Cardiac septum (tissue), 1 donor: Measurements from ENCODE around the gene MT1B. TPM values are rescaled to one million over a fixed set of nuclear protein-coding genes. Genes with fewer than 3 reads are reported as not detected.

Source experiments
- DNase-seq: peaks from one replicate; pipeline ENCODE4 v3.0.0-alpha.2; 2020; ENCODE audit warnings: low spot score
- intact Hi-C: fragments of 100-400 bp; cut with DNase I; formaldehyde crosslinking; loops from one replicate; pipeline ENCODE4 v1.14.0; 2022
- total RNA-seq: library from RNA; stranded (reverse); fragmentation: NEBNext Ultra II Directional; extraction: Animal tissue kit (Norgen Biotek cat#: 25700); gene quantifications from one replicate; pipeline ENCODE4 v1.2.1, GENCODE V29; 2021
- donor health status: DM: no; HTN: no; CAD: no.

MT1B gene
- total RNA-seq, 1 donor from 2014 or later = not detected

DNA sequence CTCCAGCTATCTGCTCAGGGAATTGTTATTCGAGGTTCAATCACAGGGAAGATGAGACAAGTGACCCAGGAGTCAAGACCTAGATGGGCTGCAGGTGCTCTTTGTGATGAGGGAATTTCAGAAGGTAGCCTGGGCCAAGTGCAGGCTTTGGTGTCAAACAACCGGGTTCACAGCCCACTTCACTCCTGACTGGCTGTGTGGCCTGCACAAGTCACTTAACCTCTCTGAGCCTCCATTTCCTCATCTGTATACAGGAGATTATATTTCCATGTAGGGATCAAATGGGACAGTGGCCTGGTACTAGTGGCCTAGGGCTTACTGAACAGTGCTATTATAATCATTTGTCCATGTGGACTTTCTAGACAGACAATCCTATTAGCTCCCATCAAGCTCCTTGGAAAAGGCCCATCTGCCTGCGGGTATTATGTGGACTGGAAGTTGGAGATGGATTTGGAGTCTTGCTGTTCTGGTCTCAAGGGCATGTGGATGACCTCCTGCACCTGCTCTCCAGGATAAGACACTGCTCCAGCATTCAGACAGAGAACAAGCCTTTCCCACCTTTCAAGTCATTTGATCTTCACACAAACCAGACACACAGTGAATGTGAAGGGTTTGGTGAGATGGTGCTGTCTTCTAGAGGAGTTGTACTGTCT is 27.5 kb downstream of the MT1B start:
- intact Hi-C loops = no loop called here
- no peak for DNase-seq

DNA sequence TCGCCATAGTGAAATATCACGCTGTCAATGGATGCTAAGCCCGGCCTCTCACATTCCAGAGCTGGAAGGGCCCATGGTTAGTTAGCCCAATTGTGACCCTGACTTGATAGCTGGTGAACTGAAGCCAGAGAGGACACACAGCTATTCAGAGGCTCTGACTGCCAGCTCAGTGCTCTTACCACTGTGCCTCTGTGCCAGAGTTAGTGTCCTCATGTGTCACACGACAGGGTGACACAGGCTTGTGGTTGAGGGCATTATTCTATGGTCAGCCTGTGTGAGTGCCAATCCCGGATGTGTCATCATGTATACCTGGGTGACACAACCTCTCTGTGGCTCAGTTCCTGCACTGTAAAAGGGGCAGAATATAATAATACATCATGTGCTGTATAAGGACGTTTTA is 28.1 kb downstream of the MT1B start:
- DNase-seq = no peak
- intact Hi-C loops = no loop called here

- DNase-seq = peak; percentile 95
- intact Hi-C loops = loop anchor here (2.0 kb wide), 1 partner anchor 73 kb away; the partner anchor contains the start of gene MT2A
These were observed 30.4 kb downstream of the MT1B start, which contains the start of gene MT1X for GRCh38 chr16:56681939-56682702. Gene MT1X (plus strand): TSS chr16:56682470. CDS start chr16:56682541, 71 bp downstream.

- no peak for DNase-seq
- intact Hi-C loops = loop anchor here (2.0 kb wide), 1 partner anchor 74 kb away; the partner anchor contains the start of gene MT2A
These were observed 31.2 kb downstream of the MT1B start for GRCh38 chr16:56682703-56683397.

GRCh38 chr16:56683424-56684172 is 31.9 kb downstream of the MT1B start:
- no peak for DNase-seq
- intact Hi-C loops = loop anchor here (2.0 kb wide), 1 partner anchor 75 kb away; the partner anchor contains the start of gene MT2A

DNA sequence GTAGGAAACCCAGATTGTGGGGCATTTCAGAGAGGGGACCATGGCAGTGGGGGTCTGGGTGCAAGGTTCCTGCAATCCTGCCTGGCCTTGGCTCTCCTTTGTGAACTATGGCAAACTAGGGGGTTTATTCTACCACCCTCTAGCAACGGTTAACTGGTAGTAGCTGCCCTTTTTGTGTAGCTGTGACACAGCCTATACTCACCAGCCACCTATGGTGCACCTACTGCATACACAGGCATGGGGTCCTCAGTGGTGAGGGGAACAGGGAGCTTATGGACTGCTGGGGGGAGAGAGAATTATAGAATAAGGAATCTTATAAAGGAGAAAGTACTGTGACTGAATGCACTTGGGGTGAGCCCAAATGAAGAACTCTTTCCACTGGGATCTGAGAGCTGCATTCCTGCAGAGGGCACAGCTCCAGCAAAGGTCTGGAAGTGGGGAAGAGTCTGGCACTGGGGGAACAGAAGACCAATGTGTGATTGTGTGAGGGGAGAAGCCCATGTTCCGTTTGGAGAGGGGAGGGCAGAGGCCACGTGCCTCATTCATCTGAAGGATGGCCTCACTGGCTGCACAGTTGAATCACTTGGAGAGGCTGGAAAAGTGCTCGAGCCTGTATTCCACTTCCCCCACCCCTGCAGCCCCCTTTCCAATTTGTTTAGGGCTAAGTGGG is 32.7 kb downstream of the MT1B start:
- intact Hi-C loops = no loop called here

GRCh38 chr16:56684926-56685590 is 33.4 kb downstream of the MT1B start:
- DNase-seq = no peak
- intact Hi-C loops = no loop called here

More for the DNA sequence above, 32.7 kb downstream of the MT1B start:
- DNase-seq = no peak

DNA sequence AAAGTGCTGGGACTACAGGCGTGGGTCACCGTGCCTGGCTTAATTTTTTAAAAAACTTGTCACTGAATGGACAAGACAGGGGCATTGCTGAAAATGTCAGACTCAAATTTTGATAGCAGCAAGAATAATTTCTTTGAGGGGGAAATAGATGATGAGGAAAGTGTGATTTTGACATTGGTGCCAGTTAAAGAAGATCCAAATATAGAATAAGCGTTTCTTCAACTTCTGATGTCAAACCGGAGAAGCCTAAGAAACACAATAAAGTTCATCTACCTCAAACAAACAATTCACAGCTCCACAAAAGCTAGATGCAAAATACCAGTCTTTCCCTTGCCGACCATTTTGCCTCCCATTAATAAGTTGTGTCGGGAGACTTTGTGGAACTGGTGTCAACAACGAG is 35.1 kb downstream of the MT1B start:
- DNase-seq = no peak
- intact Hi-C loops = no loop called here

DNA sequence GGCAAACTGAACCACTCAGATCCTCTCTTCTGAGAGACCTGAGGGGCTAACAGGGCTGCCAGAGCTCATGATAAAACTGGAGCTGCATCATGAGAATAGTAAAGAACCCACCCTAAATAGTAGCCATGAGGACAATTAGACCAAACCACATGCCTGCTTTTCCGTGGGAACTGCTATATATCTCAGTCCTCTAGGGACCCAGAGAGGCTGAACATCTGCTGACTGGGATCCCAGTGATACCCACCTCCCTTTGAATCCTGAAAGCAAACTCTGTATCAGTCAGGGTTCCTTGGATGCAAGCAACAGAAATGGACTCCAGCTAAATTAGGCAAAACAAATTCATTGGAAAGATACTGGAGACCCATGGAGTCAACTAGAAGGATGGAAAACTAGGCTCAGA is 37.1 kb downstream of the MT1B start:
- intact Hi-C loops = no loop called here
- no peak for DNase-seq

GRCh38 chr16:56689171-56689570 is 37.5 kb downstream of the MT1B start:
- DNase-seq = no peak
- intact Hi-C loops = no loop called here

DNA sequence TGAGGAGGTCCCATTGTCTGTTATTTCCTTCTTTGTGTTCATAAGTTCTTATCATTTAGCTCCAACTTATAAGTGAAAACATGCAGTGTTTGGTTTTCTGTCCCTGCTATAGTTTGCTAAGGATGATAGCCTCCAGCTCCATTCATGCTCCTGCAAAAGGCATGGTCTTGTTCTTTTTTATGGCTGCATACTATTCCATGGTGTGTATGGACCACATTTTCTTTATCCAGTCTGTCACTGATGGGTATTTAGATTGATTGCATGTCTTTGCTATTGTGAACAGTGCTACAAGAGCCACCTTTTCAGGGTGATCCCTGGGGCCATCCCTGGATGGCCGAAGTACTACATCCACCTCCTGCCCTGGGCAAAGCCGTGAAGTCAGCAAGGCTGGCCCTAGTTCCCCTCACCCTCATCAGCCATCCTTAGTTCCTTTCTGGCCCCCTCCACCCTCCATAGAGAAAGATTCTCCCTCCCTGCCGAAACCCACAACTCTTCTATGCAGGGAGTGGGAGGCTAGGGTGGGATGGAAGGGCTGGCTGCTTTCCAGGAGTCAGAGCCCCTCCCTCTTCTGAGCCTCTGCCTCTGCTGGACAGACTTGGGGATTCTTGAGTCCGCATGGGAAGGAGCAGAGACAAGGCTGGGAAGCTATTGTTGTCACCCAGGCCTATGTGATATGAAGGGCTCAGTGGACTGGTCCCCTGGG is 38.9 kb downstream of the MT1B start:
- intact Hi-C loops = no loop called here
- DNase-seq = no peak

- intact Hi-C loops = no loop called here
- no peak for DNase-seq
These were observed 40.2 kb downstream of the MT1B start for GRCh38 chr16:56691885-56692284.

DNA sequence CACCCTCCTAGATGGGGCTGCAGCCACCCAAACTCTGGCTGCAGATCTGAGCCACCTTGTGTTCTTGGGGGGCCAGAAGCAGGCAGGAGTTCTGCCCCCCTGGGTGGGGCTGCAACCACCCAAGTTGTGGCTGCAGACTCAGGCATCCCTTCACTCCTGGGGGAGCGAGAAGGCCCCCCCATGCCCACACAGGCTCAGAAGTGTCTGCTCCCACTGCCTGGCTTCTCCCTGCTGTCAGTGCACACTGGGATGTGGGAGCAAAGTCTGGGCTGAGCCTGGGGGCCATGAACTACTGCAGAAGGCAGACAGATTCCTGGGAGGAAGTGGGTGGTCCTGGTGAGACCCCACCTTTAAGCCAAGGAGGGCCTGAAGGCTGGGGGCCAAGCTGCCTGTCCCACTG is 43.6 kb downstream of the MT1B start:
- no peak for DNase-seq
- intact Hi-C loops = no loop called here

DNA sequence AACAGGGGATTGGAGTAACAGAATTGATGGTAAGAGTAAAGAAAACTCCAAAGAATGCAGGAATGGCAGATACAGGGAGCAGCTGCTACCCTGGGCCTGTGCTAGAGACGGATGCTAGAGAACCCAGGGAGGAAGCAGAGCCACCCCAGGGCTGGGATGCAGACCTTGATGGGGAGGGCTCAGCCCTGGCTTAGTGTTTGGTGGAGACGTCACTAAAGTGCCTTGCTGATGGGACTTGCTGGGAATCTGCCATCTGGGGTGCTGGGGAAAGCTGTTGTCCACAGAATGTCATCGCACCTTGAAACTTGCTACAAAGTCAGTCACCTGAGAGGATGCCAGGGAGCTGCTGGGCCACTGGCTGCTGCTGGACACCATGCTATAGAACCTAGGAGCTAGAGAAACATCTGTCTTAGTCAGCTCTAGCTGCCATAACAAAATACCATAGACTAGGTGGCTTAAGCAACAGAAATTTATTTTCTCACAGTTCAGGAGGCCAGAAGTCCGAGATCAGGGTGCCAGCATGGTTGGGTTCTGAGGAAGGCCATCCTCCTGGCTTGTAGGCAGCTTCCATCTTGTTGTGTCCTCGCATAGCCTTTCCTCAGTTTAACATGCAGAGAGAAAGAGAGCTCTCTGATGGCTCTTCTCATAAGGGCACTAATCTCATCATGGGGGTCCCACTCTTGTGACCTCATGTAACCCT is 45.9 kb downstream of the MT1B start:
- intact Hi-C loops = no loop called here
- no peak for DNase-seq

DNA sequence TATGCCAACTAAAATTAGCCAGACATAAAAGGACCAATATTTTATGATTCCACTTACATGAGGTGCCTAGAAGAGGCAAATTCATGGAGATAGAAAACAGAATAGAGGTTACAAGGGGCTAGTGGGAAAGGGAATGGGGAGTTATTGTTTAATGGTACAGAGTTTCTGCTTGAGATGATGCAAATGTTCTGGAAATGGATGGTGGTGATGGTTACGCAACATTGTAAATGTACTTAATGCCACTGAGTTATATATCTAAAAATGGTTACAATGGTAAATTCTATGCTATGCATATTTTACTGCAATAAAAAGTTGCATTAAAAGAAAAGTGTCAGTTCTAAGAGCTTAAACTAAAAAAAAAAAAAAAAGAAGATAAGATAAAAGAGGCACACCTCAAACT is 48.5 kb downstream of the MT1B start:
- intact Hi-C loops = loop anchor here (5.0 kb wide), 1 partner anchor 123 kb away; no protein-coding TSS in a partner anchor

GRCh38 chr16:56700631-56701030 is 48.9 kb downstream of the MT1B start:
- no peak for DNase-seq
- intact Hi-C loops = loop anchor here (1.0 to 5.0 kb wide), 2 partner anchors 97 to 123 kb away; no protein-coding TSS in a partner anchor

More for the DNA sequence above, 48.5 kb downstream of the MT1B start:
- DNase-seq = no peak

DNA sequence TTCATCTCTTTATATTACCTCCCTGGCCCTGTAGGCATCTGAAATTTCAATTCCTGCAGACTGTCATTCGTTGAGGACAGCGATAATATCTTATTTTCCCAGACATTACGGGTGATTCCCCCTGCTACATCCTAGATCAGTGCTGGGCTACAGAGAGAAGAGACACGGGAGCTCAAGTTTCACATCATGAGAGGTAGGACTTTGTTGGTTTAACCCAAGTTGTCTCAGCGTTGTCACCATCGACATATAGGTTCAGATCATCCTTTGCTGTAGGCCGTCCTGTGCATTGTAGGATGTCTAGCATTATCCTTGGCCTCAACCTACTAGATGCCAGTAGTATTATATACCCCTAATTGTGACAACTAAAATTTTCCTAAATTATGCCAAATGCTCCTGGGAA is 49.8 kb downstream of the MT1B start:
- no peak for DNase-seq
- intact Hi-C loops = loop anchor here (1.0 to 5.0 kb wide), 2 partner anchors 98 to 124 kb away; no protein-coding TSS in a partner anchor
